ENCODE measurements around the gene VCP. TPM values are rescaled to one million over a fixed set of nuclear protein-coding genes. Genes with fewer than 3 reads are reported as not detected.

VCP gene
- total RNA-seq, 2 donors from 2014 or later: 171 to 234 TPM

DNA sequence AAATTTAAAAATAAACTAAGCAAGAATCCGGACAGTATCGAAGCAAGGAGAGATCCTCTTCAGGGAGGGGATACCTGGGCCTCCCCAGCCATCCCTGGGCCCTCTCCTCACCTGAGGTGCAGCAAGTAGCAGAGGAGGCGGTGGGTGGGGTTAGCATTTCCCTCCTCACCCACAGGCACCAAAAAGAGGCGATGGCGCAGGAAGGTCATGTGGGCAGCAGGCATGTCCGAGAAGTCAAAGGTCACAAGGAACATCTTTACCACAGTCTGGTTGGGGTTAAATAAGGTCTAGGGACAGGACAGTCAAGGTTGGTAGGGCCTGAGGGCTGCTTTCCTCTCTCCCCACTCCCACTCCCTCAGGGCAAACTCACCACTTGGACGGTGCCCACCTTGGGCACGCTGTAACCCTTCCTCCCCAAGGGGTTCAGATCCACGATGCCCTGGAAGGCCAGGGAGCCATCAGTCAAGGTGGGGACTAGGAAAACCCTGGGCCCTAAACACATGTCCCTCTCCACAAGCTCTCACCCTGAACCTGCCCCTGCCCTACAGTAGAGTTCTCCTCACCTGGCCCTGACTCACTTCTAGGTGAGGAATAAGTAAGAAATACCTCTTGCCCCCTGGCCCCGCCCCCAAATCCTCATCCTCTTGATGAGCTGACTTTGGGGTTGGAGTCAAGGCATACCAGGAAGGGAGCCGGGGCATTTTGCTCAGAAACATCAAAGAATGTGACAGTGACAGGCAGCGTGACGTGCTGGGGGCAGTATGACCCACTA is 33.3 kb upstream of the VCP start:
- ATAC-seq: no peak
- intact Hi-C loops (cut with DNase I): no loop called here
- no peak for DNase-seq

DNA sequence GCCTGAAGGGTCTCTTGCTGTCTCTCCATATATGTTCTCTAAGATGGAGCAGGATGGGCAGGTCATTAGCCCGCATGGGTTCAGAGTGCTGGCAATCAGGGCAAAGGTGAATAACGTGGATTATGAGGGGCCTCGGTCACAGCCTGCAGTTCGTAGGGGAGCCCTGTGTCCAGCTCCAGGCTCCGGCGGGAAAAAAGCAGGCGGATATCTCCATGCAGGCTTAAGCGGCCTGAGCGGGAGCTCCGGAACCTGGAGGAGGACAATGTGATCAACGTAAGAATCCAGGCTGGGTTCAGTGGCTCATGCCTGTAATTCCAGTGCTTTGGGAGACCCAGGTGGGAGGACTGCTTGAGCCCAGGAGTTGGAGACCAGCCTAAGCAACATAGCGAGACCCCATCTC is 32.7 kb upstream of the VCP start:
- intact Hi-C loops (cut with DNase I): no loop called here
- ATAC-seq (no peak), DNase-seq (no peak)

GRCh38 chr9:35104586-35104985 is 32.2 kb upstream of the VCP start:
- intact Hi-C loops (cut with DNase I): no loop called here
- ATAC-seq: no peak
- DNase-seq: no peak

- intact Hi-C loops (cut with DNase I): loop anchor here in 1 of 2 donors (2.0 kb wide), 1 partner anchor 31 kb away; the partner anchor contains the start of gene VCP
- DNase-seq (no peak), ATAC-seq (no peak)
These were observed 31.3 kb upstream of the VCP start for GRCh38 chr9:35103660-35104191.

GRCh38 chr9:35102769-35103659 is 30.6 kb upstream of the VCP start, which contains the start of gene STOML2:
STOML2 (minus strand) TSS chr9:35103131; CDS start chr9:35103094, 37 bp downstream.
- peak; percentile 95 for DNase-seq
- ATAC-seq: peak; percentile 97 to 98
- intact Hi-C loops (cut with DNase I): loop anchor here in 1 of 2 donors (2.0 kb wide), 1 partner anchor 30 kb away; the partner anchor contains the start of gene VCP

- intact Hi-C loops (cut with DNase I): loop anchor here in 1 of 2 donors (2.0 kb wide), 1 partner anchor 30 kb away; the partner anchor contains the start of gene VCP
These were observed 30.0 kb upstream of the VCP start for GRCh38 chr9:35102465-35102768.

DNA sequence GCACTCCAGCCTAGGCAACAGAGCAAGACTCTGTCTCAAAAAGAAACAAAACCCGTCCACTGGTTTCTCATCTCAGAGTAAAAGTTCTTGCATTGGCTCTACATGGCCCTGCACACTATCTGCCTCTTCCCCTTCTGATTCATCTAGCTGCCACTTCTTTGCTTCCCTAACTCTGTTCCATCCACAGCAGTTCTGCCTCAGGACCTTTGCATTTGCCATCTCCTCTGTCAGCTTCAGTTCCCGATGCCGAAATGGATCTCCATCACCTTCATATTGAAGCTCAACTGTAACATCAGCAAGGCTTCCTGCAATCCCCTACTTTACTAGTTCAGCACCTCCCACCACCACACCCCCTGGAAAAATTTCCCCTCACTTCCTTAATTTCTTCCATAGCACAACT is 25.1 kb upstream of the VCP start:
- intact Hi-C loops (cut with DNase I): loop anchor here (2.0 to 10.0 kb wide), 2 partner anchors 193 to 199 kb away; no protein-coding TSS in a partner anchor
- ATAC-seq: no peak

More at GRCh38 chr9:35102465-35102768, 30.0 kb upstream of the VCP start:
- ATAC-seq: peak in 1 of 2 donors; percentile 36
- no peak for DNase-seq

DNA sequence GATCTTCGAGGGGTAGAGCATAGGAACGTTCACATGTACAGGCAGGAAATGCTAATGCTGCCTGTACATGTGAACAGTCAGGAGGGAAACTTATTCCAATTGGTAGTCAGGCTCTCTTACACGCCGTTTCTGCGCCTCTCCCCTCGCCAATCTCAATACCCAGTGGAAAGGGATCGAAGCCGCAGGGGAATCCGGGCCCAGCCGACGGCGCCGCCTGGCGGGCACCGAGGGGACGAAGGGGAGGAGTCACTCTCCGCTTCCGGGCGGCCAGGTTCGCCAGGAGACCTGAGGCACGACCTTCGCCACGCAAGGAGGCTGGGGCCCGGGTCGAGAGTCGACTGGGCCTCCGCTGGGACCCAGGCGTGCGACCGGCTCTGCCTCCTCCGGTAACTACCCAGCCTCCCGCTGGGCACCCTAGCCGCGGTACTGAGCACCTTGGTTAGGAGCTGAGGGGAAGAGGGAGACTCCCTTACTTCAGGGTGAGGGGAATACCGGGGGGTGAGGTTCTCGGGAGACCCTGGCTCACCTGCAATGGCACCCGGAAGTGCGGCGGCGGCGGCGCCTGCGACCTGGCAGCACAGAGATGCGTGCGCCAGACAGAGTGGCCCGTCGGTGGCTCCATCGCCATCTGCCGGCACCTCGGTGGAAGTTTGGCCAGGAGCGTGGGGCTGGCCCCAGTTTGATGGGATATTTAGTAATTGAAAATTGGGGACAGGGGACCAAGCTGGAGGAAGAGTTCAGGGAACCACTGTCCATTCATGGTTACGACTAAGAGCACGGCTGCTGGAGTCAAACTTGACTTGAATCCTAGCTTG is 23.8 kb upstream of the VCP start, which contains the start of gene PIGO:
PIGO (minus strand) TSS at position 557 of the 815 bp plus-strand sequence. CDS start 1,026 bp downstream, outside the sequence.
- peak; percentile 95 for ATAC-seq
- peak; percentile 93 for DNase-seq
- intact Hi-C loops (cut with DNase I): loop anchor here (2.0 to 10.0 kb wide), 2 partner anchors 191 to 197 kb away; no protein-coding TSS in a partner anchor

More for the DNA sequence above, 25.1 kb upstream of the VCP start:
- no peak for DNase-seq

DNA sequence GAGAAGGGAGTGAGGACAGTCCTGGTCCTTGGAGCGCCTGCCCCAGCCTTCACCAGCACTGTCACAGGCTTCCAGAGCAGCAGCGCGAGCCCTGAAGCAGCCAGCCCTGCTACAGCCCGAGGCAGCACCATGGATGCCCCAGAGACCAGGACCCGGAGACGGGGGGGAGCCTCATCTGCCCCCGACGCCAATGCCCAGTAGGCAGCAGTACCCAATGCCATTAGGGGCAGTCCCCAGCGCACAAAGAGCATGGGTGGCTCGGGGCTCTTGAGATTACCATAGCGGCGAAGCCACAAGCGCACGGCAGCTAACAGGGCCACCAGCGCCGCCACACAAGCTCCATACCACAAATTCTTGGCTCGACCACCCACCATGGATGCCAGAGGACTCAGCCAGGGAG is 19.1 kb upstream of the VCP start:
- ATAC-seq (no peak), DNase-seq (no peak)
- intact Hi-C loops (cut with DNase I): loop anchor here in 1 of 2 donors (10.0 kb wide), 1 partner anchor 187 kb away; no protein-coding TSS in a partner anchor

DNA sequence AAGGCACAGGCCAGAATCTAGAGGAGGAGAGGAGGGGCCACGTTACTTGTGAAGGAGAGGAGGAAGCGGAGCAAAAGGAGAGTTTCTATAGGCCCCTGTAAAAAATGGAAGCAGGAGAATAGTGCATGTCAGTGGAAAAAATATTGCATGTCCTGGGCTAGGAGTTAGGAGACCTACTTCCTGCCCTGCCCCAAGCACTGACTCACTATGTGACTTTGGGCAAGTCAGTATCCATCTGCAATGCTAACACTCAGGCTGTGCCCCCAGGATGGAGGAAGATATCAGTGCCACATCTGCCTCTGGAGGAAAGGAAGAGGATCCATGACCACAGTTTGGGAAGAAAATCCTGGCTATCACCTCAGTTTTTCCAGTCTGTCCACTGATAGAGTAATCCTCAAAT is 17.0 kb upstream of the VCP start:
- DNase-seq (no peak), ATAC-seq (no peak)
- intact Hi-C loops (cut with DNase I): no loop called here

DNA sequence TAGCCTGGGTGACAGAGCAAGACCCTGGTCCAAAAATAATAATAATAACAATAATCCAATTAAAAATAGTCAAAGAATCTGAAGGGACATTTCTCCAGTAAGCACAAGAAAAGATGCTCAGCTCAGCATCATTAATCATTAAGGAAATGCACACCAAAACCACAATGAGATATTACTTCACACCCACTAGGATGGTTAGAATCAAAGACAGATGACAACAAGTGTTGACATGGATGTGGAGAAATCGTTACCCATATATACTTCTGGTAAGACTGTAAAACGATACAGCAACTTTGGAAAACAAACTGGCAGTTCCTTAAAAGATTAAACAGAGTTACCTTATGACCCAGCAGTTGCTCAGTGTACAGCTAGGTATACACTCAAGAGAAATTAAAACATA is 12.7 kb upstream of the VCP start:
- intact Hi-C loops (cut with DNase I): no loop called here
- ATAC-seq: no peak
- DNase-seq: no peak

DNA sequence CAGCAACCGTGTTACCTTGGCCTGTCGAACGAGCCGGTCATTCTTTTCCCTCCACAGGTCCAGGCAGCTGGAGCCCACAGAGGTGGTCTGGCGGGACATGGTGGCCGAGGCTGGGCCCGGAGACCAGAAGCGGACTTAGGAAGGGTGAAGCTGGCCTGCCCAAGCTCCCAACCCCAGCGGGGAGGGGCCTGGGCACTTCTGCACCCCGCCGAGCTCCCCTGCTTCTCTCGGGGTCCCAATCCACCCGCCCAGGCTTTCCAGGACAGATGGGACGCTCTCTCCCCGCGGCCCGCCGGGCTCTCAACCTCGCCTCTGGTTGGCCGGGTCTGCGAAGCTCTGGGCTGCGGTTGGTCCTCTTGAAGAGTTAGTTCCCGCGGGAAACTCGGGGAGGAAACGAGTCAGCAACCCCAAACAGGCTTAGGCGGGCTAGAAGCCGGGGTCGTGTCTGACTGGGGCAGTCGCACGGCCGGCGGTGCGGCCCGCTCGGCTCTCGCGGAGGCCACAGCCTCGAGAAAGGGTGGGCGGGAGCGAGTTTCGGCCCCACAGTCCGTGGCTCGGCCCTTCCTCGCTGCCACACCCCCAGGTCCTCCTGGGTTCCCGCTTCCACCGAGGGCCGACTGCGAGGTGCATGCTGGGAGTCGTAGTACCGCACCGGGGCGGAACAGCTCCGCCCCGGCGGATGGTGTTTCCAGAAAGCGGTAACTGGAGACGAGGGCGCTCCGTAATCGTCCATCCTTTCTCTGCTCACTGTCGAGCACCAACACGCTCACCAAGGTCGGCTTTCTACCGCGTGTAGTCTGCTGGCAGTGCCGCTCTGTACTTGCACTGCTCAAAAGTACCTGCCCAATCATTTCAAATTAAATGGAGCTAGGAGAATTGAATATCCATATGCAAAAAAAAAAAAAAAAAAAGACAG is 7.3 kb upstream of the VCP start, which contains the start of gene FANCG:
FANCG (minus strand) TSS at position 517 of the 916 bp plus-strand sequence; CDS start at position 99, 418 bp downstream.
- DNase-seq (peak; percentile 93), ATAC-seq (peak; percentile 98)
- intact Hi-C loops (cut with DNase I): loop anchor here in 1 of 2 donors (10.0 kb wide), 1 partner anchor 85 kb away; no protein-coding TSS in a partner anchor

DNA sequence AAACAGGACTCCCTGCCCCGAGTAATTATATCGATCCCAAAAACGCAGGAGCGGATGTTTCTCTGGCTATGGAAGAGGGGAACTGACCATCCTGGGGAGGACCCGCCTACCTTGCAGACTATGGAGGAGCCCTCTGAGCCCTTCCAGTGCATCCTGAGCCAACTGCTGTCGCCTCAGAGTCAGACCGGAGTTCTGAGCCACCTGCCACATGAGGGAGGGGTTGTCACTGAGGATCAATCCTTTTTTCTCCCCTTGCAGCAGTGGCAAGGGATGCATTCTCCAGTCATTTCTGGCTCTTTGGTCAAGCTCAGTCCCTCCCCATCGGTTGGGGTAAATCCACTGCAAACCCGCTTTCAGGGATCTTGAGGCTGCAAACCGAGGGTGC is 6.6 kb upstream of the VCP start:
- DNase-seq (no peak), ATAC-seq (no peak)
- intact Hi-C loops (cut with DNase I): loop anchor here in 1 of 2 donors (10.0 kb wide), 1 partner anchor 84 kb away; no protein-coding TSS in a partner anchor

DNA sequence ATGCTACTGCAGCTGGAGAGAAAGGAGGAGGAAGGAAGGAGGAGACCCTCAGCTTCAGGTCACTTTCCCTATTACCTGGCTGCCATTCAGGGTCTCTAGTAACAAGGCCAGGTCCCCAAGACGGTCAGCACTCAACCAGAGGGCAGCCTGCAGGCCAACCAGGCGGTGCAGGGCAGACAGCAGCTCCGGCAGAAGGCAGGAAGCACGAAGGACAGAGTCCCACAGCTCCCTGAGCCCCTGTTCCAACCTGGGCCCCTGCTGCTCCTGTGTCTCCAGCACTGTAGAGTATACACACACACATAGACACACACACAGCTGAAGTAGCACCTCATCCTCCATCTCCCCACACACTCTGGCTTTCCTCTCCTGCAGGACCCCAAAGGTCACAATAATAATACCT is 5.6 kb upstream of the VCP start:
- DNase-seq (no peak), ATAC-seq (no peak)
- intact Hi-C loops (cut with DNase I): loop anchor here in 1 of 2 donors (10.0 kb wide), 1 partner anchor 83 kb away; no protein-coding TSS in a partner anchor

DNA sequence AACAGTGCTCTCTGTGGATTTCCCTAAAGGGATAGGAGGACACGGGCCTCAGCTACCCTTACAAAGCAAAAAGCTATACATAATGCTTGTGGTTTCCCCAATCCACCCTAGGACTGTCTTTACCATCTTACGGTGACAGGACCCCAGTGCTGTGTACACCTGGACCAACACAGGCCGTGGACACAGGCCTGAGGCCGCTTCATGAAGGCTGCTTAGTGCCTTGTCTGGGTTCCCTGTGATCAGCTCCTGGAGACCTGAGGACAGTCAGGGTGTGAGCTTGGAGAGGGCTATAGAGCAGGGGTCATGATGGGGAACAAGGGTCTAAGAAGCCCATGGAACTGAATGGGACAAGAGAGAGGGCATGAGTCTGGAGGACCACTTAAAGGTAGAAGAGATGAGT is 4.4 kb upstream of the VCP start:
- DNase-seq (no peak), ATAC-seq (no peak)
- intact Hi-C loops (cut with DNase I): loop anchor here in 1 of 2 donors (10.0 kb wide), 1 partner anchor 82 kb away; no protein-coding TSS in a partner anchor

DNA sequence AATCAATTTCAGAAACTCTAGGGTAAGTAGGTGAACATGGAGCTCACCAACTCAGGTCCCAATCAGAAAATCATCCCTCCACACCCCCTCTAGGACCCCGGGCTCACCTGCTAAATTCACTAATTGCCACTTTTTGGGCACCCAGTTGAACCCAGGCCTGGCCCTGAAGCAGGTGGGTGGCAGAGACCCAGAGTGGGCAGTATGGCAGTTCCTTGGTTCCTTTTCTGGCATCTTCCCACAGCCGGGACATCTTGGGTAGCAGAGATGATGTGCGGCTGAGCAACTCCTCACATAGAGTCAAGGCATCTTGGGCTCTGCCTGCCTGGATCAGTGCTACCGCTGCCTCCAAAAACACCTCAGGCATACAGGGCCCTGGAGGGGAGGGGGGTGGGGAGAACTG is 2.9 kb upstream of the VCP start:
- DNase-seq: no peak
- ATAC-seq: no peak
- intact Hi-C loops (cut with DNase I): loop anchor here in 1 of 2 donors (10.0 kb wide), 1 partner anchor 81 kb away; no protein-coding TSS in a partner anchor

DNA sequence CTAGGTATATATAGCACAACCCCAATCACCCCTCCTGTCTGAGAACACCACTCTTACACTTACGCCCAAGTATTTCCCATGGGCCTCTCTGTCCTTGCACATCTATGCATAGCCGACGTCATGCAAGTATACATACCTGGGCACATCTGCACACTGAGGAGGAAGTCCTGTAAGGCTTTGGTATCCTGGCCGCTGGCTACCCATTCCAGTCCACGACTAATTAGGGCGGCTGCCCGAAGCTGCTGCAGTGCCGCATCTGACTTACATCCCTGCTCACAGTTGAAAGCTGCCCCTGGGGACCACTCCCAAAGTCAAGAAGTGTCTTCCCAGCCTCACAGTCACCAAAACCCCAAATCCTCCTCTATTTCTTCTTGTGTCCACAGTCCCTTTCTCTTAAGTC is 2.4 kb upstream of the VCP start:
- DNase-seq: no peak
- no peak for ATAC-seq
- intact Hi-C loops (cut with DNase I): loop anchor here in 1 of 2 donors (10.0 kb wide), 1 partner anchor 80 kb away; no protein-coding TSS in a partner anchor
